GM18519 (cell line): ENCODE measurements around the gene RGS10.
A peak's percentile ranks its signal among the peaks of the same experiment; 100 is the strongest.

Experiments used
- ATAC-seq: cut with Tn5 transposase; IDR thresholded peaks from one replicate; pipeline ENCODE4 v1.9.1; 2021; ENCODE audit warnings: mild to moderate bottlenecking, moderate library complexity; ENCODE audit not compliant: unreplicated experiment, low FRiP score

The RGS10 gene

GRCh38 chr10:119499677-119500002 is 42.9 kb downstream of the RGS10 start:
- no peak for ATAC-seq

- ATAC-seq: no peak
These were observed 43.4 kb downstream of the RGS10 start for GRCh38 chr10:119498889-119499676.

GRCh38 chr10:119497243-119497642 is 45.3 kb downstream of the RGS10 start:
- no peak for ATAC-seq

GRCh38 chr10:119496273-119496672 is 46.2 kb downstream of the RGS10 start:
- peak; percentile 54 for ATAC-seq

- ATAC-seq: no peak
These were observed 47.0 kb downstream of the RGS10 start for GRCh38 chr10:119495545-119495944.

GRCh38 chr10:119495021-119495505 is 47.5 kb downstream of the RGS10 start:
- ATAC-seq: no peak

GRCh38 chr10:119494236-119495020 is 48.1 kb downstream of the RGS10 start:
- no peak for ATAC-seq

- no peak for ATAC-seq
These were observed 49.4 kb downstream of the RGS10 start for GRCh38 chr10:119493155-119493554.

GRCh38 chr10:119491966-119492757 is 50.4 kb downstream of the RGS10 start:
- no peak for ATAC-seq

GRCh38 chr10:119489991-119490326 is 52.6 kb downstream of the RGS10 start:
- ATAC-seq: no peak

- no peak for ATAC-seq
These were observed 53.8 kb downstream of the RGS10 start for GRCh38 chr10:119488675-119489074.

GRCh38 chr10:119483839-119484238 is 58.7 kb downstream of the RGS10 start:
- no peak for ATAC-seq

GRCh38 chr10:119483001-119483400 is 59.5 kb downstream of the RGS10 start:
- ATAC-seq: no peak

GRCh38 chr10:119481781-119482426 is 60.6 kb downstream of the RGS10 start:
- ATAC-seq: no peak

GRCh38 chr10:119480667-119481066 is 61.9 kb downstream of the RGS10 start:
- ATAC-seq: no peak

- no peak for ATAC-seq
These were observed 63.0 kb downstream of the RGS10 start for GRCh38 chr10:119479532-119479931.

- no peak for ATAC-seq
These were observed 63.6 kb downstream of the RGS10 start for GRCh38 chr10:119478811-119479341.

- ATAC-seq: peak; percentile 60
These were observed 64.3 kb downstream of the RGS10 start for GRCh38 chr10:119478111-119478802.

GRCh38 chr10:119477444-119477843 is 65.1 kb downstream of the RGS10 start:
- ATAC-seq: no peak

- no peak for ATAC-seq
These were observed 67.9 kb downstream of the RGS10 start for GRCh38 chr10:119474606-119475005.
